AG04450 (cell line): Measurements from ENCODE around the gene SPATS2L. TPM values are rescaled to one million over a fixed set of nuclear protein-coding genes. Genes with fewer than 3 reads are reported as not detected.
A peak's percentile ranks its signal among the peaks of the same experiment; 100 is the strongest.

Source experiments
- CTCF ChIA-PET: fragments of 300-600, 350-600 bp; formaldehyde crosslinking; extraction: SDS; loops from one replicate; lab custom pipeline; 2022; ENCODE audit warnings: antibody characterized with exemption, inconsistent platforms; lab: Charles Lee
- POLR2A ChIA-PET: fragments of 350-600 bp; formaldehyde crosslinking; extraction: SDS; loops from one replicate; lab custom pipeline; 2021; ENCODE audit warnings: antibody characterized with exemption, inconsistent platforms; lab: Yijun Ruan, JAX
- DNase-seq: peaks from one replicate; pipeline ENCODE4 v3.0.0-alpha.2; 2011; ENCODE audit warnings: low read depth, low spot score
- H3K27ac ChIP-seq: one replicate; pipeline ENCODE4 v1.5.1; 2012; ENCODE audit warnings: low read depth, low read length, control low read depth
- H3K27me3 ChIP-seq: one replicate; pipeline ENCODE4 v1.6.0; 2012; ENCODE audit warnings: low read length; ENCODE audit not compliant: control insufficient read depth, insufficient read depth
- H3K4me3 ChIP-seq: 2 replicates; pipeline ENCODE4 v1.5.1; 2011; ENCODE audit warnings: mild to moderate bottlenecking, low read depth, low read length, control low read depth
- H3K9me3 ChIP-seq: 2 replicates; pipeline ENCODE4 v1.5.1; 2012; ENCODE audit warnings: low read length; ENCODE audit not compliant: control insufficient read depth, insufficient read depth
- polyA plus RNA-seq: library from polyadenylated mRNA; depleted of rRNA; stranded (reverse); fragments of >200 nt; gene quantifications from 2 replicates; pipeline ENCODE4 v1.2.3, GENCODE V29; 2011
- TF ChIP-seq, protein P1 (sequence below): IDR thresholded peaks from 2 replicates; pipeline ENCODE4 v1.5.1; 2011; ENCODE audit warnings: low read depth, low read length, control low read depth, inconsistent platforms

SPATS2L gene
- polyA plus RNA-seq, 1 experiment, result 361 TPM

DNA sequence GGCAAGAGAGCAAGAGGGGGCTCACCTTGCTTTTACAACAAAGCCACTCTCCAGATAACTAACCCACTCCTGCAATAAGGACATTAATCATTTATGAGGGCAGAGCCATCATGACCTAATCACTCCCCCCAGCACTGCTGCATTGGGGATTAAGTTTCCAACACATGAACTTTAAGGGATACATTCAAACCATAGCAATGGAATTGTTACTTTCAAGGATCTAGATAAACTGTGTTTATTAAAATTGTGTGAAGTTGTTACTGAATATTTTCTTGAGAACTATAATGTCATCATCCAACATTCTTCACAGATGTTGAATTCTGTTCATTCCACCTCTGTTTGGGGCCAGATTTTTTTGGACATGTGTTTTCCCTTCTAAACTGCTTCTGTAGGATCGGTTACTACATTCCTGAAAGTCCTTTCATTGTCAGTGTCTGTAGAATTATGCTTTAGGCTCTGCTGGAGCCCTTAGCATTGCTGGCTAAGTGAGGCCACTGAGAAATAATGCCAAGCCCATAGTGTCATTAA is 50.4 kb downstream of the SPATS2L start:
- Histone ChIP-seq H3K9me3 (no peaks in the 10 kb centered on the region), H3K4me3 (no peak overlapping the region), H3K27ac (peak overlapping the region; percentile 66), H3K27me3 (no peaks in the 10 kb centered on the region)
- POLR2A ChIA-PET, result no interaction called here
- DNase-seq, result peak; percentile 55
- TF ChIP-seq, protein P1, sequence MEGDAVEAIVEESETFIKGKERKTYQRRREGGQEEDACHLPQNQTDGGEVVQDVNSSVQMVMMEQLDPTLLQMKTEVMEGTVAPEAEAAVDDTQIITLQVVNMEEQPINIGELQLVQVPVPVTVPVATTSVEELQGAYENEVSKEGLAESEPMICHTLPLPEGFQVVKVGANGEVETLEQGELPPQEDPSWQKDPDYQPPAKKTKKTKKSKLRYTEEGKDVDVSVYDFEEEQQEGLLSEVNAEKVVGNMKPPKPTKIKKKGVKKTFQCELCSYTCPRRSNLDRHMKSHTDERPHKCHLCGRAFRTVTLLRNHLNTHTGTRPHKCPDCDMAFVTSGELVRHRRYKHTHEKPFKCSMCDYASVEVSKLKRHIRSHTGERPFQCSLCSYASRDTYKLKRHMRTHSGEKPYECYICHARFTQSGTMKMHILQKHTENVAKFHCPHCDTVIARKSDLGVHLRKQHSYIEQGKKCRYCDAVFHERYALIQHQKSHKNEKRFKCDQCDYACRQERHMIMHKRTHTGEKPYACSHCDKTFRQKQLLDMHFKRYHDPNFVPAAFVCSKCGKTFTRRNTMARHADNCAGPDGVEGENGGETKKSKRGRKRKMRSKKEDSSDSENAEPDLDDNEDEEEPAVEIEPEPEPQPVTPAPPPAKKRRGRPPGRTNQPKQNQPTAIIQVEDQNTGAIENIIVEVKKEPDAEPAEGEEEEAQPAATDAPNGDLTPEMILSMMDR, result no peak
- CTCF ChIA-PET, result no interaction called here

DNA sequence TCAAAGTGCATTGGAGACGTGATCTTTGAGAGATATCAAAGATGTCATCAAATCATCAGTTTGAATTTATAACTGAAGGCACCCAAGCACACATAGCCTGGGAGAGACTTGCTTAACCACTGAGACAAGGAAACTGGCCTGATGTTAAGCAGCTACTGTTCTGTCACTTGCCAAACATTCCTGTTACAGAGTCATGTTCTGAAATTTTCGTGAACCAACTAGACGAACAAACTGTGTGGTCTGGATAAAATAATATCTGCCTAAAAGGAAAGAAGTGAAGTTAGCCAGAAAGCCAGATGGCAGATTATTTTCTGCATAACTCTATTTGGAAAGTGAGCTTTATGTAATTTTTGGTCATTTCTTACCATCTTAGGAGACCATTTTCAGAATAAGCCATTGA is 51.4 kb downstream of the SPATS2L start:
- ChIA-PET CTCF (no interaction called here), POLR2A (no interaction called here)
- Histone ChIP-seq H3K27ac (no peak overlapping the region), H3K9me3 (no peaks in the 10 kb centered on the region), H3K27me3 (no peaks in the 10 kb centered on the region), H3K4me3 (no peak overlapping the region)
- DNase-seq, result no peak
- TF ChIP-seq, protein P1, result no peak

DNA sequence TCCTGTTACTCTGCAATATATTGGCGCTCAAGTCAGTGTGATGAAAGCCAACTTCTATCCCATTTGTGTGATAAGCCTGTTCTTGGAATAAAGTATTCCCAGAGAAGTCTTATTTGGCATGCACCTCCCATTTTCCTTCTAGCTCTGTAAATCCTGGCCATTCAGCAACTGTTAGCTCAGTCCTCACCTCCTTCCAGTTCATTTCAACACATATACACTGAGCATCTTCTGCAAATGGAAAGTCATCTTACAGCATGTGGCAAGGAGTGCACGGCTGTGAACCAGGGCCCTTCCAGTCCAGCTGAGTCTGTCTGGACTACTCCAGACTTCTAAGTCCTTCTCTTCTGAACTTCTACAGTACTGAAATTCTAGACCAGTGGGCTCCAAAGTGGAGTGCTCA is 53.1 kb downstream of the SPATS2L start:
- no peak for DNase-seq
- ChIA-PET POLR2A (no interaction called here), CTCF (interaction anchor here (0.6 kb wide), 1 partner anchor 50 kb away, joined by 4 read pairs; no protein-coding TSS in a partner anchor)
- no peaks in the 10 kb centered on the region for H3K9me3 ChIP-seq
- H3K27me3 ChIP-seq, result no peaks in the 10 kb centered on the region
- TF ChIP-seq, protein P1, result no peak
- no peak overlapping the region for H3K4me3 ChIP-seq
- no peak overlapping the region for H3K27ac ChIP-seq

DNA sequence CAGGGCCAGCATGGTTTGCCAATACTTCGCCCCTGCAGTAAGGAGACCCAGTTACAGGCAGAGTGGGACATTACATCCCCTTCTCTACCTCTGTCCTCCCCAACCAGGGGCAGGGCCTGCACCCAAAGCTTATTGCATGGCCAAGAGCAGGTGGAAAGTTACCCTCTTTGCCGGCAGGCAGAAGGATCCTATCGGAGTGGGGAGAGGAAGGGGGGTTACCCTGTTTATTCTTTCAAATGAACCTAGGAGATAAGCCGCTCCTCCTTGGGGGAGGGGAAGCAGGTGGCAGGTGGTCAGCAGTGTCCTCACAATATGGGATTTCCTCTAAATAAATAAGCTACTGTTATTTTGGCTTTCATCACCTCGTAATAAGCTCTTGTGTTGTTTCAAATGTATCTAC is 53.9 kb downstream of the SPATS2L start:
- POLR2A ChIA-PET, result no interaction called here
- Histone ChIP-seq H3K27me3 (no peaks in the 10 kb centered on the region), H3K27ac (no peak overlapping the region), H3K4me3 (no peak overlapping the region), H3K9me3 (no peaks in the 10 kb centered on the region)
- DNase-seq, result no peak
- CTCF ChIA-PET, result interaction anchor here (0.6 kb wide), 2 partner anchors 49 to 58 kb away, joined by 3 to 4 read pairs; no protein-coding TSS in a partner anchor
- TF ChIP-seq, protein P1, result no peak

DNA sequence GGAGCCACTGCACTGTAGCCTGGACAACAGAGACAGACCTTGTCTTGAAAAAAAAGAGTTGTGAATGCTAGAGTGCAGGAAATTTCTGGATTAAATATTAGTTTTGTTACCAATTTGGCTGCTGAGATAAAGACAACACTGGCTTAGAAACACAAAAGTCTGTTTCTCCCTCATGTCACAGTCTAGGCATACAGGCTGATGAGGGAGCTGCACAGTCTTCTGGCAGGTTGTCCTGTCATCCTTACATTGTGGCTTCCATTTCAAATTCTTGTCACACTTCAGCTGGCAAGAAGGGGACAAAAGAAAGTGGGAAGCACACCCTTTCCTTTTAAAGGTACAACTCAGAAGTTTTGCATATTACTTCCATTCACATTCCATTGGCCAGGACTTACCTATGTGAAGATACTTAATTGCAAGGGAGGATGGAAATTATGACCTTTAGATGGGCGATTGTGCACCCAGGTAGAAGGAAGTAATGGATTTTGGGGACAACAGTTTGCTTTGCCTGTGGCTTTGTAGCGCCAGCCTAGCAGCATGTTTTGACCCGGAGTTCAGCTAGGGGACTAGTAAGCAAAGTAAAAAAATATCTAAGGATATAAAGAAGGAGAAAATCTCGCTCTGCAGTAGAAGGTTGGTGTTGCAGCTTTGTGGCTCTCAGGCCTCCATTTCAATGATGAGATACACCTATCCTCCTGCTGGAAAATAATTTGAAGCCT is 55.9 kb downstream of the SPATS2L start:
- DNase-seq, result no peak
- Histone ChIP-seq H3K27ac (no peak overlapping the region), H3K27me3 (no peaks in the 10 kb centered on the region), H3K4me3 (no peak overlapping the region), H3K9me3 (no peaks in the 10 kb centered on the region)
- ChIA-PET POLR2A (no interaction called here), CTCF (no interaction called here)
- TF ChIP-seq, protein P1, result no peak
